CD4-positive, alpha-beta T cell treated with Interleukin-15 for 4 hours (primary cell): ENCODE data around the gene MAD1L1.
"Not testable (repeated sequence)": the region's sequence is repeated elsewhere in the genome, so short reads cannot be mapped to it uniquely, and the experiment has no call there.

Experiments used
- DNase-seq: peaks from one replicate; pipeline ENCODE4 v3.0.0-alpha.2; 2020; ENCODE audit warnings: low spot score

MAD1L1 gene

GRCh38 chr7:2044883-2045471 is 187.8 kb downstream of the MAD1L1 start:
- DNase-seq = no peak

- DNase-seq = no peak
Measured at GRCh38 chr7:2044311-2044882, 188.3 kb downstream of the MAD1L1 start.

GRCh38 chr7:2043316-2044039 is 189.3 kb downstream of the MAD1L1 start:
- no peak for DNase-seq

GRCh38 chr7:2042650-2043049 is 190.1 kb downstream of the MAD1L1 start:
- DNase-seq = no peak

GRCh38 chr7:2041496-2042367 is 191.0 kb downstream of the MAD1L1 start:
- DNase-seq = no peak

- no peak for DNase-seq
Measured at GRCh38 chr7:2040893-2041270, 191.9 kb downstream of the MAD1L1 start.

GRCh38 chr7:2040201-2040892 is 192.4 kb downstream of the MAD1L1 start:
- no peak for DNase-seq

- no peak for DNase-seq
Measured at GRCh38 chr7:2038931-2039728, 193.6 kb downstream of the MAD1L1 start.

GRCh38 chr7:2037808-2038522 is 194.8 kb downstream of the MAD1L1 start:
- no peak for DNase-seq

GRCh38 chr7:2037301-2037807 is 195.4 kb downstream of the MAD1L1 start:
- DNase-seq = no peak

GRCh38 chr7:2036786-2037185 is 196.0 kb downstream of the MAD1L1 start:
- no peak for DNase-seq

GRCh38 chr7:2036201-2036600 is 196.5 kb downstream of the MAD1L1 start:
- DNase-seq = not testable (repeated sequence)

GRCh38 chr7:2034291-2035201 is 198.2 kb downstream of the MAD1L1 start:
- DNase-seq = no peak

- DNase-seq = no peak
Measured at GRCh38 chr7:2033586-2034135, 199.1 kb downstream of the MAD1L1 start.

GRCh38 chr7:2032876-2033407 is 199.8 kb downstream of the MAD1L1 start:
- DNase-seq = no peak

GRCh38 chr7:2032030-2032875 is 200.5 kb downstream of the MAD1L1 start:
- no peak for DNase-seq

- DNase-seq = no peak
Measured at GRCh38 chr7:2031451-2031845, 201.3 kb downstream of the MAD1L1 start.
